Keratinocyte (primary cell): Measurements from ENCODE around the gene PAIP2. TPM values are rescaled to one million over a fixed set of nuclear protein-coding genes. Genes with fewer than 3 reads are reported as not detected.
A peak's percentile ranks its signal among the peaks of the same experiment; 100 is the strongest.

ENCODE experiments used
- DNase-seq: peaks from one replicate; pipeline ENCODE4 v3.0.0-alpha.2; 2011; ENCODE audit warnings: low read depth, missing footprints, low spot score
- FAIRE-seq: peaks from 2 replicates; lab custom pipeline; 2011; peaks lifted over from hg19 to GRCh38; lab: Jason Lieb, UNC
- H2AFZ ChIP-seq: 2 replicates; pipeline ENCODE4 v1.6.0; 2012; ENCODE audit warnings: low read length, control low read depth, inconsistent platforms; ENCODE audit not compliant: control insufficient read depth
- H3K27ac ChIP-seq: 2 replicates; pipeline ENCODE4 v1.5.1; 2011; ENCODE audit warnings: low read length; ENCODE audit not compliant: control insufficient read depth, insufficient read depth
- H3K27me3 ChIP-seq: 3 replicates; pipeline ENCODE4 v1.6.0; 2011; ENCODE audit warnings: low read length; ENCODE audit not compliant: control insufficient read depth, insufficient read depth; ENCODE audit errors: extremely low read depth
- H3K36me3 ChIP-seq, 2 experiments: 2 replicates in 1 of 2; 3 replicates in 1 of 2; pipeline ENCODE4 v1.5.1; 2011; ENCODE audit warnings: low read length in 2 of 2, mild to moderate bottlenecking in 1 of 2; ENCODE audit not compliant: control insufficient read depth in 2 of 2, insufficient read depth in 2 of 2; ENCODE audit errors: extremely low read depth in 1 of 2
- H3K4me1 ChIP-seq: 3 replicates; pipeline ENCODE4 v1.5.1; 2011; ENCODE audit warnings: low read length; ENCODE audit not compliant: control insufficient read depth, insufficient read depth; ENCODE audit errors: extremely low read depth
- H3K4me2 ChIP-seq: 3 replicates; pipeline ENCODE4 v1.6.0; 2011; ENCODE audit warnings: low read depth, low read length; ENCODE audit not compliant: control insufficient read depth, insufficient read depth; ENCODE audit errors: extremely low read depth
- H3K4me3 ChIP-seq, 3 experiments: fragments of 200-600 bp in 1 of 3; sonication (generic) in 1 of 3; 2 replicates in 2 of 3; 3 replicates in 1 of 3; pipeline ENCODE4 v1.5.1; 2011 to 2016; ENCODE audit warnings: low read length in 3 of 3, mild to moderate bottlenecking in 3 of 3, control low read depth in 2 of 3, inconsistent platforms in 1 of 3, low read depth in 1 of 3, mixed read lengths in 1 of 3, mixed run types in 1 of 3, moderate library complexity in 1 of 3; ENCODE audit not compliant: control insufficient read depth in 2 of 3, insufficient read depth in 2 of 3; ENCODE audit errors: extremely low read depth in 1 of 3
- H3K79me2 ChIP-seq: 2 replicates; pipeline ENCODE4 v1.6.0; 2012; ENCODE audit warnings: low read length; ENCODE audit not compliant: control insufficient read depth, insufficient read depth
- H3K9ac ChIP-seq: 3 replicates; pipeline ENCODE4 v1.6.0; 2011; ENCODE audit warnings: low read length; ENCODE audit not compliant: control insufficient read depth, insufficient read depth; ENCODE audit errors: extremely low read depth
- H3K9me1 ChIP-seq: 3 replicates; pipeline ENCODE4 v1.6.0; 2011; ENCODE audit warnings: low read length; ENCODE audit not compliant: control insufficient read depth, insufficient read depth; ENCODE audit errors: extremely low read depth
- H3K9me3 ChIP-seq: 2 replicates; pipeline ENCODE4 v1.5.1; 2012; ENCODE audit warnings: low read depth, low read length; ENCODE audit not compliant: control insufficient read depth
- H4K20me1 ChIP-seq: 3 replicates; pipeline ENCODE4 v1.6.0; 2011; ENCODE audit warnings: low read length; ENCODE audit not compliant: control insufficient read depth, insufficient read depth; ENCODE audit errors: extremely low read depth
- EZH2 ChIP-seq: IDR thresholded peaks from one replicate; pipeline ENCODE4 v1.6.1; 2012; ENCODE audit warnings: inconsistent platforms, mild to moderate bottlenecking, low read length, moderate library complexity
- dilution Hi-C: fragments of 300-500 bp; cut with MboI; formaldehyde crosslinking; loops from one replicate; pipeline ENCODE4 v1.7.0; 2020; ENCODE audit warnings: low sequenced_read_pairs; ENCODE audit not compliant: extremely low pct_ligation_motif_present
- polyA plus RNA-seq, 5 experiments: library from polyadenylated mRNA; depleted of rRNA in 3 of 5; stranded (reverse) in 3 of 5; stranded (forward) in 1 of 5; unstranded in 1 of 5; fragments of >200 nt; gene quantifications; 1 replicate in 1 of 5; 2 replicates in 3 of 5; 3 replicates in 1 of 5; pipeline versions ENCODE4 v1.2.1 to v1.2.3, GENCODE V29; 2011 to 2012; ENCODE audit warnings: missing spikeins in 2 of 5, low read depth in 1 of 5, low replicate concordance in 1 of 5
- TF ChIP-seq, protein P1 (sequence below), 3 experiments: IDR thresholded peaks in 1 of 3; conservative IDR thresholded peaks in 1 of 3; optimal IDR thresholded peaks in 1 of 3; 2 replicates in 2 of 3; 3 replicates in 1 of 3; pipeline versions ENCODE3 to v1.5.1; 2011; ENCODE audit warnings: low read length in 3 of 3, mild to moderate bottlenecking in 3 of 3, moderate library complexity in 2 of 3, control low read depth in 1 of 3, inconsistent platforms in 1 of 3; ENCODE audit not compliant: insufficient read depth in 2 of 3; ENCODE audit errors: extremely low read depth in 1 of 3

PAIP2 gene
- polyA plus RNA-seq, 1 donor (not counting 4 experiments of a cell fraction or from before 2014, with no cell fraction given) = 65.6 TPM

DNA sequence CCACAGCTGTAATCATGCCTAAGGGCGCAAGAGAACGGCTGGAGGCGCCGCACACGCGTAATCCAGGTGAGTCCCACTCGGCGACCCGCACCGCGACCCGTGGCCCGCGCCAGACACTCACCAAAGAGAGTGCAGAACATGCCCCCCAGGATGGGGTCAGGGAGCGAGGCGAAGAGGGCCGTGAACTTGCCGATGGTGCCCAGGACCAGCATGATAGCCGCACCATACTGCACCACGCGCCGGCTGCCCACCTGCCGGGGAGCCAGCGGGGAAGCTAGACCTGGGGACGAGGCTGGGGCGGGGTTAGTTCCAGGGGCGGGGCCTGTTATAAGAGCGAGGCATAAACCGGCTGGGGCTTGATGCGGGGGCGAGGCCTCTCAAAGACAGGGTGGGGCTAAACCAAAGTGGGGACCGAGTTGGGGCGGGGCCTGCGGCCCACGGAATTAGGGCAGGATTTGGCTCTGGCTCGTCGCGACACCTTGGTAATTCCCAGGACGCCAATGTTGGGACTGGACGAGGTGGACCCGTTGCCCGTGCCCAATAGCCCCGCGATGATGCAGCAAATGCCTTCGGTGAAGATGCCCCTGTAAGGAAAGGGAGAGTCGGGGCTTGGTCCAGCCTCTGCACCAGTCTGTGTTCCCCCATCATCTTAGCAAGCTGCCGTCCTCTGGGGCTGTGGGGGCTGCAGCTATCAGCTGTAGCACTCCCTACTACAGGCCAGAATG is 36.6 kb downstream of the PAIP2 start:
- Histone ChIP-seq H3K36me3 (no peaks in the 10 kb centered on the region), H3K9ac (no peak overlapping the region), H4K20me1 (no peaks in the 10 kb centered on the region), H3K4me3 (no peak overlapping the region), H3K4me1 (peaks cover 8% of the 10 kb centered on the region), H3K9me1 (no peaks in the 10 kb centered on the region), H3K9me3 (no peaks in the 10 kb centered on the region), H3K27ac (no peak overlapping the region), H3K4me2 (no peak overlapping the region), H3K79me2 (no peaks in the 10 kb centered on the region), H2AFZ (no peak overlapping the region), H3K27me3 (no peaks in the 10 kb centered on the region)
- FAIRE-seq (no peak), DNase-seq (no peak)
- TF ChIP-seq, protein P1, sequence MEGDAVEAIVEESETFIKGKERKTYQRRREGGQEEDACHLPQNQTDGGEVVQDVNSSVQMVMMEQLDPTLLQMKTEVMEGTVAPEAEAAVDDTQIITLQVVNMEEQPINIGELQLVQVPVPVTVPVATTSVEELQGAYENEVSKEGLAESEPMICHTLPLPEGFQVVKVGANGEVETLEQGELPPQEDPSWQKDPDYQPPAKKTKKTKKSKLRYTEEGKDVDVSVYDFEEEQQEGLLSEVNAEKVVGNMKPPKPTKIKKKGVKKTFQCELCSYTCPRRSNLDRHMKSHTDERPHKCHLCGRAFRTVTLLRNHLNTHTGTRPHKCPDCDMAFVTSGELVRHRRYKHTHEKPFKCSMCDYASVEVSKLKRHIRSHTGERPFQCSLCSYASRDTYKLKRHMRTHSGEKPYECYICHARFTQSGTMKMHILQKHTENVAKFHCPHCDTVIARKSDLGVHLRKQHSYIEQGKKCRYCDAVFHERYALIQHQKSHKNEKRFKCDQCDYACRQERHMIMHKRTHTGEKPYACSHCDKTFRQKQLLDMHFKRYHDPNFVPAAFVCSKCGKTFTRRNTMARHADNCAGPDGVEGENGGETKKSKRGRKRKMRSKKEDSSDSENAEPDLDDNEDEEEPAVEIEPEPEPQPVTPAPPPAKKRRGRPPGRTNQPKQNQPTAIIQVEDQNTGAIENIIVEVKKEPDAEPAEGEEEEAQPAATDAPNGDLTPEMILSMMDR (optimal IDR thresholded peaks at IDR 0.05 in 1 of 3, IDR thresholded peaks at IDR 0.05 in 1 of 3, conservative IDR thresholded peaks at IDR 0.05 in 1 of 3; ENCODE audit: extremely low read depth in 1 of 3, insufficient read depth in 2 of 3, low read length in 3 of 3) = no peak
- no peak for TF ChIP-seq EZH2
- dilution Hi-C loops = no loop called here

DNA sequence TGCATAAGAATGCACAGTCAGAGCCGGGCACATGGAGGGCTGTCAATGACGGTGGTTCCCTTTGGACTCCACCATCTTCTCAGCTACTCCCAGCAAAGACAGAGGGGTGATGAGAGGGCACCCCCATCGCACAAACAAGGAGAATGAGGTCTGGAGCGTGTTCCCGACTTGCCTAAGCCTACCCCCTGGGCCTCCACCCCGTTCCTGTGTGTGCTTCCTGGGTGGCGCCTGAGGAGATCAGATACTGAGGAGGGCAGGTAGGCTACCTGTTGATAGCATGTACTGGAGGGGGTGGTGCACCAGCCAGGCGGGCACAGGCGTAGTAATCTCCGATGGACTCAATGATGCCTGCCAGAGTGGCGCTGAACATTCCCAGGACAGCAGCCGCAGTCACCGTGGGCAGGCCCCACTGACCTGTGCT is 37.3 kb downstream of the PAIP2 start:
- Histone ChIP-seq H3K4me2 (no peak overlapping the region), H3K4me3 (no peak overlapping the region), H3K4me1 (peaks cover 10% of the 10 kb centered on the region), H3K9me1 (no peaks in the 10 kb centered on the region), H2AFZ (peak overlapping the region; percentile 1), H3K9me3 (no peaks in the 10 kb centered on the region), H3K27ac (no peak overlapping the region), H3K9ac (no peak overlapping the region), H3K27me3 (no peaks in the 10 kb centered on the region), H3K79me2 (no peaks in the 10 kb centered on the region), H4K20me1 (no peaks in the 10 kb centered on the region), H3K36me3 (no peaks in the 10 kb centered on the region)
- FAIRE-seq (peak; percentile 36), DNase-seq (no peak)
- no peak for TF ChIP-seq EZH2
- TF ChIP-seq, protein P1 (optimal IDR thresholded peaks at IDR 0.05 in 1 of 3, IDR thresholded peaks at IDR 0.05 in 1 of 3, conservative IDR thresholded peaks at IDR 0.05 in 1 of 3; ENCODE audit: extremely low read depth in 1 of 3, insufficient read depth in 2 of 3, low read length in 3 of 3) = no peak
- dilution Hi-C loops = no loop called here
